HepG2 (cell line): ENCODE data around the gene PITHD1. TPM values are rescaled to one million over a fixed set of nuclear protein-coding genes. Genes with fewer than 3 reads are reported as not detected.
A peak's percentile ranks its signal among the peaks of the same experiment; 100 is the strongest.

Experiments
- AGO2 ChIP-seq: fragments of 200-400 bp; formaldehyde crosslinking; optimal IDR thresholded peaks from 2 replicates; pipeline ENCODE3; 2017; ENCODE audit warnings: mild to moderate bottlenecking, low read depth, low read length, moderate library complexity
- ELF3 ChIP-seq: IDR thresholded peaks from 2 replicates; pipeline ENCODE4 v1.6.1; 2016; ENCODE audit warnings: missing genetic modification reagents, missing compliant biosample characterization
- FIP1L1 ChIP-seq: fragments of 200-400 bp; formaldehyde crosslinking; IDR thresholded peaks from 2 replicates; pipeline ENCODE4 v1.6.1; 2018; ENCODE audit warnings: low read depth, mild to moderate bottlenecking, low read length, moderate library complexity, borderline replicate concordance; ENCODE audit not compliant: insufficient read depth
- GATAD1 ChIP-seq: IDR thresholded peaks from 2 replicates; pipeline ENCODE4 v1.6.1; 2016; ENCODE audit warnings: missing genetic modification reagents, missing compliant biosample characterization
- MEIS1 ChIP-seq: sonication (generic); formaldehyde crosslinking; IDR thresholded peaks from 2 replicates; pipeline ENCODE4 v1.9.0; 2021; ENCODE audit warnings: mild to moderate bottlenecking, missing genetic modification reagents, moderate library complexity, borderline replicate concordance
- NFATC3 ChIP-seq: sonication (generic); formaldehyde crosslinking; IDR thresholded peaks from 2 replicates; pipeline ENCODE4 v1.5.1; 2020; ENCODE audit warnings: mild to moderate bottlenecking, missing genetic modification reagents
- NFE2L1 ChIP-seq: sonication (generic); formaldehyde crosslinking; IDR thresholded peaks from 2 replicates; pipeline ENCODE4 v1.4.0; 2020; ENCODE audit warnings: missing genetic modification reagents, mild to moderate bottlenecking, borderline replicate concordance
- NONO ChIP-seq, 2 experiments: fragments of 450-650 bp in 1 of 2; sonication (generic) in 1 of 2; formaldehyde crosslinking in 1 of 2; IDR thresholded peaks in 1 of 2; conservative IDR thresholded peaks in 1 of 2; 2 replicates each; pipeline versions ENCODE4 v1.6.1 to v1.8.0; 2017 to 2022; ENCODE audit warnings: mild to moderate bottlenecking in 1 of 2, missing genetic modification reagents in 1 of 2, moderate library complexity in 1 of 2
- NR3C1 ChIP-seq: sonication (generic); formaldehyde crosslinking; IDR thresholded peaks from 2 replicates; pipeline ENCODE4 v1.4.0; 2020; ENCODE audit warnings: missing genetic modification reagents
- POLR2AphosphoS5 ChIP-seq: IDR thresholded peaks from 2 replicates; pipeline ENCODE4 v1.6.1; 2012; ENCODE audit warnings: low read depth, low read length
- SIX1 ChIP-seq: sonication (generic); formaldehyde crosslinking; IDR thresholded peaks from 2 replicates; pipeline ENCODE4 v1.4.0; 2020; ENCODE audit warnings: missing genetic modification reagents, borderline replicate concordance
- TARDBP ChIP-seq: sonication (generic); formaldehyde crosslinking; IDR thresholded peaks from 2 replicates; pipeline ENCODE4 v1.8.0; 2022; ENCODE audit warnings: mild to moderate bottlenecking, missing genetic modification reagents
- ZMAT3 ChIP-seq: sonication (generic); formaldehyde crosslinking; conservative IDR thresholded peaks from 2 replicates; pipeline ENCODE4 v1.7.0; 2021; ENCODE audit warnings: missing genetic modification reagents
- ZNF441 ChIP-seq: sonication (generic); formaldehyde crosslinking; IDR thresholded peaks from 2 replicates; pipeline ENCODE4 v1.7.0; 2021; ENCODE audit warnings: missing genetic modification reagents, borderline replicate concordance
- ZNF468 ChIP-seq: sonication (generic); formaldehyde crosslinking; IDR thresholded peaks from 2 replicates; pipeline ENCODE4 v1.8.0; 2022; ENCODE audit warnings: mild to moderate bottlenecking, moderate library complexity, missing genetic modification reagents
- polyA plus RNA-seq, 8 experiments: library from polyadenylated mRNA; depleted of rRNA in 3 of 8; stranded (reverse) in 7 of 8; unstranded in 1 of 8; fragments of >200 nt; fragmentation: Illumina TruSeq in 4 of 8; extraction: Trizol in 4 of 8; gene quantifications; 2 replicates each; pipeline versions ENCODE4 v1.2.1 to v1.2.3, GENCODE V29; 2011 to 2016; ENCODE audit warnings: low read depth in 4 of 8, missing spikeins in 1 of 8, mixed read lengths in 1 of 8; ENCODE audit not compliant: insufficient read depth in 1 of 8
- total RNA-seq, 5 experiments: library from RNA; depleted of rRNA; stranded (reverse); fragments of >200 nt; fragmentation: Illumina TruSeq; extraction: Trizol; gene quantifications; 2 replicates each; pipeline ENCODE4 v1.2.3, GENCODE V29; 2016; ENCODE audit warnings: low read depth in 1 of 5
- TF ChIP-seq, protein P1 (sequence below): sonication (generic); formaldehyde crosslinking; IDR thresholded peaks from 2 replicates; pipeline ENCODE4 v1.5.0; 2020; ENCODE audit warnings: mild to moderate bottlenecking, missing genetic modification reagents, borderline replicate concordance
- TF ChIP-seq, protein P2 (sequence below): sonication (generic); formaldehyde crosslinking; IDR thresholded peaks from 2 replicates; pipeline ENCODE4 v1.9.0; 2021; ENCODE audit warnings: mild to moderate bottlenecking, missing genetic modification reagents
- TF ChIP-seq, protein P3 (sequence below): IDR thresholded peaks from 2 replicates; pipeline ENCODE4 v1.6.1; 2016

The PITHD1 gene
- total and polyA plus RNA-seq, 2 of the 13 experiments (the other 11 are each of a cell fraction or from before 2014, with no cell fraction given), result 28.0 to 37.3 TPM

GRCh38 chr1:23798662-23799142, 20.5 kb downstream of the PITHD1 start (continued):
- TF ChIP-seq, protein P1, sequence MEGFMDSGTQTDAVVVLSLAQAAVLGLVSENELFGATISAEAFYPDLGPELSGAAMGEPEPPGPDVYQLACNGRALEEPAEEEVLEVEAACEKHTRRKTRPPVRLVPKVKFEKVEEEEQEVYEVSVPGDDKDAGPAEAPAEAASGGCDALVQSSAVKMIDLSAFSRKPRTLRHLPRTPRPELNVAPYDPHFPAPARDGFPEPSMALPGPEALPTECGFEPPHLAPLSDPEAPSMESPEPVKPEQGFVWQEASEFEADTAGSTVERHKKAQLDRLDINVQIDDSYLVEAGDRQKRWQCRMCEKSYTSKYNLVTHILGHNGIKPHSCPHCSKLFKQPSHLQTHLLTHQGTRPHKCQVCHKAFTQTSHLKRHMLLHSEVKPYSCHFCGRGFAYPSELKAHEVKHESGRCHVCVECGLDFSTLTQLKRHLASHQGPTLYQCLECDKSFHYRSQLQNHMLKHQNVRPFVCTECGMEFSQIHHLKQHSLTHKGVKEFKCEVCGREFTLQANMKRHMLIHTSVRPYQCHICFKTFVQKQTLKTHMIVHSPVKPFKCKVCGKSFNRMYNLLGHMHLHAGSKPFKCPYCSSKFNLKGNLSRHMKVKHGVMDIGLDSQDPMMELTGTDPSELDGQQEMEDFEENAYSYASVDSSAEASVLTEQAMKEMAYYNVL (CRISPR knock-in tag), result no peak
- TF ChIP-seq, protein P2, sequence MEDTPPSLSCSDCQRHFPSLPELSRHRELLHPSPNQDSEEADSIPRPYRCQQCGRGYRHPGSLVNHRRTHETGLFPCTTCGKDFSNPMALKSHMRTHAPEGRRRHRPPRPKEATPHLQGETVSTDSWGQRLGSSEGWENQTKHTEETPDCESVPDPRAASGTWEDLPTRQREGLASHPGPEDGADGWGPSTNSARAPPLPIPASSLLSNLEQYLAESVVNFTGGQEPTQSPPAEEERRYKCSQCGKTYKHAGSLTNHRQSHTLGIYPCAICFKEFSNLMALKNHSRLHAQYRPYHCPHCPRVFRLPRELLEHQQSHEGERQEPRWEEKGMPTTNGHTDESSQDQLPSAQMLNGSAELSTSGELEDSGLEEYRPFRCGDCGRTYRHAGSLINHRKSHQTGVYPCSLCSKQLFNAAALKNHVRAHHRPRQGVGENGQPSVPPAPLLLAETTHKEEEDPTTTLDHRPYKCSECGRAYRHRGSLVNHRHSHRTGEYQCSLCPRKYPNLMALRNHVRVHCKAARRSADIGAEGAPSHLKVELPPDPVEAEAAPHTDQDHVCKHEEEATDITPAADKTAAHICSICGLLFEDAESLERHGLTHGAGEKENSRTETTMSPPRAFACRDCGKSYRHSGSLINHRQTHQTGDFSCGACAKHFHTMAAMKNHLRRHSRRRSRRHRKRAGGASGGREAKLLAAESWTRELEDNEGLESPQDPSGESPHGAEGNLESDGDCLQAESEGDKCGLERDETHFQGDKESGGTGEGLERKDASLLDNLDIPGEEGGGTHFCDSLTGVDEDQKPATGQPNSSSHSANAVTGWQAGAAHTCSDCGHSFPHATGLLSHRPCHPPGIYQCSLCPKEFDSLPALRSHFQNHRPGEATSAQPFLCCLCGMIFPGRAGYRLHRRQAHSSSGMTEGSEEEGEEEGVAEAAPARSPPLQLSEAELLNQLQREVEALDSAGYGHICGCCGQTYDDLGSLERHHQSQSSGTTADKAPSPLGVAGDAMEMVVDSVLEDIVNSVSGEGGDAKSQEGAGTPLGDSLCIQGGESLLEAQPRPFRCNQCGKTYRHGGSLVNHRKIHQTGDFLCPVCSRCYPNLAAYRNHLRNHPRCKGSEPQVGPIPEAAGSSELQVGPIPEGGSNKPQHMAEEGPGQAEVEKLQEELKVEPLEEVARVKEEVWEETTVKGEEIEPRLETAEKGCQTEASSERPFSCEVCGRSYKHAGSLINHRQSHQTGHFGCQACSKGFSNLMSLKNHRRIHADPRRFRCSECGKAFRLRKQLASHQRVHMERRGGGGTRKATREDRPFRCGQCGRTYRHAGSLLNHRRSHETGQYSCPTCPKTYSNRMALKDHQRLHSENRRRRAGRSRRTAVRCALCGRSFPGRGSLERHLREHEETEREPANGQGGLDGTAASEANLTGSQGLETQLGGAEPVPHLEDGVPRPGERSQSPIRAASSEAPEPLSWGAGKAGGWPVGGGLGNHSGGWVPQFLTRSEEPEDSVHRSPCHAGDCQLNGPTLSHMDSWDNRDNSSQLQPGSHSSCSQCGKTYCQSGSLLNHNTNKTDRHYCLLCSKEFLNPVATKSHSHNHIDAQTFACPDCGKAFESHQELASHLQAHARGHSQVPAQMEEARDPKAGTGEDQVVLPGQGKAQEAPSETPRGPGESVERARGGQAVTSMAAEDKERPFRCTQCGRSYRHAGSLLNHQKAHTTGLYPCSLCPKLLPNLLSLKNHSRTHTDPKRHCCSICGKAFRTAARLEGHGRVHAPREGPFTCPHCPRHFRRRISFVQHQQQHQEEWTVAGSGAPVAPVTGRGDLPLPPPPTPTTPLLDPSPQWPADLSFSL (CRISPR knock-in tag), result no peak
- TF ChIP-seq AGO2, result peak; percentile 75
- TF ChIP-seq MEIS1 (CRISPR knock-in tag), result no peak
- TF ChIP-seq ZMAT3 (CRISPR knock-in tag), result 0 out of 2 replicates have a peak, but pooled peaks have one; percentile 13
- TF ChIP-seq ZNF441 (CRISPR knock-in tag), result no peak
- no peak for TF ChIP-seq GATAD1
- TF ChIP-seq ELF3 (CRISPR knock-in tag), result no peak
- no peak for TF ChIP-seq NFATC3 (CRISPR knock-in tag)
- no peak for TF ChIP-seq NR3C1 (CRISPR knock-in tag)
- TF ChIP-seq TARDBP (CRISPR knock-in tag), result no peak
- no peak for TF ChIP-seq ZNF468 (CRISPR knock-in tag)
- peak; percentile 29; the same call in 1 of the 2 replicates for TF ChIP-seq POLR2AphosphoS5
- no peak for TF ChIP-seq SIX1 (CRISPR knock-in tag)
- no peak for TF ChIP-seq NONO (IDR thresholded peaks at IDR 0.05)
- 0 out of 2 replicates have a peak, but pooled peaks have one; percentile 26 for TF ChIP-seq NONO (CRISPR knock-in tag; conservative IDR thresholded peaks at IDR 0.05)
- TF ChIP-seq FIP1L1, result no peak
- TF ChIP-seq NFE2L1, result no peak
- TF ChIP-seq, protein P3, sequence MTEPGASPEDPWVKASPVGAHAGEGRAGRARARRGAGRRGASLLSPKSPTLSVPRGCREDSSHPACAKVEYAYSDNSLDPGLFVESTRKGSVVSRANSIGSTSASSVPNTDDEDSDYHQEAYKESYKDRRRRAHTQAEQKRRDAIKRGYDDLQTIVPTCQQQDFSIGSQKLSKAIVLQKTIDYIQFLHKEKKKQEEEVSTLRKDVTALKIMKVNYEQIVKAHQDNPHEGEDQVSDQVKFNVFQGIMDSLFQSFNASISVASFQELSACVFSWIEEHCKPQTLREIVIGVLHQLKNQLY (CRISPR knock-in tag), result no peak
